Measurements from ENCODE around the gene KIFC1. TPM values are rescaled to one million over a fixed set of nuclear protein-coding genes. Genes with fewer than 3 reads are reported as not detected.

The KIFC1 gene
- total RNA-seq, 2 experiments from 2014 or later, result 1.2 to 1.6 TPM

- H3K36me3 Mint-ChIP-seq (ENCODE audit: low read depth), result no peaks in the 10 kb centered on the region
- CTCF ChIA-PET, result no interaction called here
These were observed 19.0 kb upstream of the KIFC1 start for GRCh38 chr6:33372526-33373123.

GRCh38 chr6:33373960-33374910 lies 17.4 kb upstream of the KIFC1 start:
- no peak overlapping the region for H3K4me3 ChIP-seq (ENCODE audit: low read length)
- no peaks in the 10 kb centered on the region for H3K27me3 Mint-ChIP-seq
- no peaks in the 10 kb centered on the region for H3K9me3 ChIP-seq (ENCODE audit: control insufficient read depth in 1 of 2, insufficient read depth in 1 of 2, low read length in 2 of 2)
- intact Hi-C loops (cut with DNase I, micrococcal nuclease), result loop anchor here in 1 of 2 experiments (10.0 kb wide), 1 partner anchor 229 kb away; no protein-coding TSS in a partner anchor
- H3K4me1 ChIP-seq (ENCODE audit: insufficient read depth, low read length), result peaks cover 6% of the 10 kb centered on the region
- no peaks in the 10 kb centered on the region for H3K27me3 ChIP-seq (ENCODE audit: control insufficient read depth in 1 of 2, insufficient read depth in 2 of 2, low read length in 2 of 2)
- H3K9me3 Mint-ChIP-seq, result no peaks in the 10 kb centered on the region
- no peaks in the 10 kb centered on the region for H3K36me3 Mint-ChIP-seq (ENCODE audit: low read depth)
- peaks cover 10% of the 10 kb centered on the region for H3K4me1 Mint-ChIP-seq (ENCODE audit: low read depth)
- H3K4me3 Mint-ChIP-seq, result no peak overlapping the region
- peak overlapping the region; percentile 65 for H3K27ac Mint-ChIP-seq
- ATAC-seq (ENCODE audit: poor library complexity) (no peak), DNase-seq (peak in 1 of 14 experiments; percentile 43)
- TF ChIP-seq CTCF (IDR thresholded peaks at IDR 0.05), result no peak
- ChIA-PET POLR2A (interaction anchor here (0.5 to 1.7 kb wide), 4 partner anchors 29 to 192 kb away, joined by 3 to 4 read pairs (median 4); no protein-coding TSS in a partner anchor), CTCF (interaction anchor here (1.0 kb wide), 1 partner anchor 12 kb away, joined by 3 read pairs; no protein-coding TSS in a partner anchor)
- H3K27ac ChIP-seq (ENCODE audit: low read depth in 1 of 2, low read length in 2 of 2), result no peak overlapping the region
- H3K36me3 ChIP-seq (ENCODE audit: insufficient read depth, low read length), result no peaks in the 10 kb centered on the region

More at GRCh38 chr6:33372526-33373123, 19.0 kb upstream of the KIFC1 start:
- H3K27ac Mint-ChIP-seq, result no peak overlapping the region
- no peaks in the 10 kb centered on the region for H3K27me3 ChIP-seq (ENCODE audit: control insufficient read depth in 1 of 2, insufficient read depth in 2 of 2, low read length in 2 of 2)
- TF ChIP-seq CTCF (IDR thresholded peaks at IDR 0.05), result no peak
- H3K27me3 Mint-ChIP-seq, result no peaks in the 10 kb centered on the region
- intact Hi-C loops (cut with DNase I, micrococcal nuclease), result loop anchor here in 1 of 2 experiments (10.0 kb wide), 1 partner anchor 228 kb away; no protein-coding TSS in a partner anchor
- H3K9me3 Mint-ChIP-seq, result no peaks in the 10 kb centered on the region
- peaks cover 10% of the 10 kb centered on the region for H3K4me1 Mint-ChIP-seq (ENCODE audit: low read depth)
- DNase-seq (no peak), ATAC-seq (ENCODE audit: poor library complexity) (no peak)
- H3K9me3 ChIP-seq (ENCODE audit: control insufficient read depth in 1 of 2, insufficient read depth in 1 of 2, low read length in 2 of 2), result no peaks in the 10 kb centered on the region
- no peaks in the 10 kb centered on the region for H3K36me3 ChIP-seq (ENCODE audit: insufficient read depth, low read length)
- H3K4me1 ChIP-seq (ENCODE audit: insufficient read depth, low read length), result peaks cover 6% of the 10 kb centered on the region
- POLR2A ChIA-PET, result no interaction called here
- H3K27ac ChIP-seq (ENCODE audit: low read depth in 1 of 2, low read length in 2 of 2), result no peak overlapping the region
- H3K4me3 ChIP-seq (ENCODE audit: low read length), result no peak overlapping the region
- H3K4me3 Mint-ChIP-seq, result no peak overlapping the region

GRCh38 chr6:33375143-33375671 lies 16.4 kb upstream of the KIFC1 start:
- Histone ChIP-seq H3K9me3 (ENCODE audit: control insufficient read depth in 1 of 2, insufficient read depth in 1 of 2, low read length in 2 of 2) (no peaks in the 10 kb centered on the region), H3K4me1 (ENCODE audit: insufficient read depth, low read length) (peaks cover 6% of the 10 kb centered on the region), H3K36me3 (ENCODE audit: insufficient read depth, low read length) (no peaks in the 10 kb centered on the region), H3K27me3 (ENCODE audit: control insufficient read depth in 1 of 2, insufficient read depth in 2 of 2, low read length in 2 of 2) (no peaks in the 10 kb centered on the region), H3K27ac (ENCODE audit: low read depth in 1 of 2, low read length in 2 of 2) (no peak overlapping the region), H3K4me3 (ENCODE audit: low read length) (no peak overlapping the region)
- no peak overlapping the region for H3K4me3 Mint-ChIP-seq
- H3K27ac Mint-ChIP-seq, result no peak overlapping the region
- CTCF ChIA-PET, result no interaction called here
- H3K4me1 Mint-ChIP-seq (ENCODE audit: low read depth), result peaks cover 10% of the 10 kb centered on the region
- DNase-seq (no peak), ATAC-seq (ENCODE audit: poor library complexity) (no peak)
- POLR2A ChIA-PET, result interaction anchor here (1.6 to 1.7 kb wide), 2 partner anchors 30 to 31 kb away, joined by 4 read pairs; no protein-coding TSS in a partner anchor
- no peaks in the 10 kb centered on the region for H3K9me3 Mint-ChIP-seq
- H3K27me3 Mint-ChIP-seq, result no peaks in the 10 kb centered on the region
- no peaks in the 10 kb centered on the region for H3K36me3 Mint-ChIP-seq (ENCODE audit: low read depth)
- intact Hi-C loops (cut with DNase I, micrococcal nuclease), result loop anchor here in 1 of 2 experiments (10.0 kb wide), 1 partner anchor 230 kb away; no protein-coding TSS in a partner anchor
- TF ChIP-seq CTCF (IDR thresholded peaks at IDR 0.05), result no peak
